ENCODE data around the gene ANKH.

- no peak for TF ChIP-seq CTCF (IDR thresholded peaks at IDR 0.05; ENCODE audit: borderline replicate concordance, extremely low read depth, low read length, poor library complexity, severe bottlenecking)
- TF ChIP-seq EZH2 (IDR thresholded peaks at IDR 0.05; ENCODE audit: borderline replicate concordance, low read depth, low read length, severe bottlenecking), result no peak
Measured at GRCh38 chr5:14669415-14669814, 202.2 kb downstream of the ANKH start.

Measured in DND-41 (cell line).